Activated T-helper 1 cell treated with anti-CD3 and anti-CD28 coated beads, Interleukin-2, amount 50 U/mL, for 16 hours (primary cell): Measurements from ENCODE around the gene SYTL3.
"Not testable (repeated sequence)": the region's sequence is repeated elsewhere in the genome, so short reads cannot be mapped to it uniquely, and the experiment has no call there.

Experiments
- DNase-seq, 2 donors: peaks; one replicate each; pipeline ENCODE4 v3.0.0-alpha.2; 2020; ENCODE audit warnings: low read depth in 1 of 2, low spot score in 1 of 2

Gene SYTL3

DNA sequence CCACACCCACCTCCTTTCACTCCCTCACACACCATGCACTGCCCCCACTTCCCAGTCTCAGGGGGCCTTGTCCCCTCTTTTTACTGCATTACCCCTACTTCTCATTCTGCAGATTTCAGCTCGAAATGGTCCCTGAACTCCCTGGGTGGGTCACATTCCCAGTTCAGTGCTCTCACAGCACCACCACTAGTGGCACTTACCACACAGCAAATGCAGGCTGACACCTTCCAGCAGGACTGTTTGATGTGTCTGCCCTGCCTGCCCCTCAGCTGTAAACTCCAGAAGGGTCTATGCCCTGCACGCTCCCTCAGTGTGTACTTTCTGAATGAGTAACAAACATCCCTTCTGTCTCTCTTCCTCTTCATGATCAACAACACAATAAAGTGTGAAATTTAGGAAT lies 9.3 kb upstream of the SYTL3 start:
- DNase-seq: no peak

DNA sequence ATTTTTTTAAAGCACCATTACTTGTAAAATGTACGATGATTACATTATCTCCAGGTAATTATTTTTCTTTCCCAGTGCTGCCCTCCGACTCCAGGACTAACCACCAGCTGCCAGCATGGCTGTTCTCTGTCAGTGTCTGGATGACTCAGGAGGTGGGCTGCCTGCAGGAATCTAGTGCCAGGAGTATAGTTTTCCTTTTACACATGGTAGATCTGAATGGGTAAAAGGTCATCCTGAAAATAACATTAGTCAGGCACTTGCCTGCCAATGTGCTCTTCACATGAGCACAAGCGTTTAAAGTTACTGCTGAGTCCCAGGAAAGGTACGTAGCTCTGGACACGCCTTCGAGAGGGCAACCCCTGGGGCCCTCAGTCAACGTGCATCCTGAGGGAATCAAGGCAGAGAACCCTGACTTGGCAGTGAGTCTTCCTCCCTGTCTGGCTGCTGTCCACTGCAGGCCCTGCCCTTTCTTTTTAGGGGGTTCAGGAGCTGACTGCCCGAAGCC lies 7.7 kb upstream of the SYTL3 start:
- DNase-seq: no peak

DNA sequence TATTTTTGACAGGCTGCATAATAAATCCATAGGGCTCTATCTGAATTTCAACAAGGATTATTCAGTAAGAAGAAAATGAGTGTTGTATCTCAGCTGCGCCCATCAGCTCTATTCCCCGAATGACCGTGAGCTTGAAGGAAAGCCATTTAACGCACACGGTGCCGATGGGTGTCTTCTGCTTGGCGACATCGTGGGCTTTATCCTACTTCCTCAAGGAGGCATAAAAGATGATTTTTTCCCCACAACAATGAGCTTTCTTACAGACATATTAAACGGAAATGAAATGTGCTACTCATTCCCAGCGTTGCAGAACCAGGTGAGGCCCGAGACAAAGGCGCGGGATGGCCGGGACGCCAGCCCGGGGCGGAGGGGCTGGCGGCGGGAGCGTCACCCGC lies 6.0 kb upstream of the SYTL3 start:
- DNase-seq: no peak

DNA sequence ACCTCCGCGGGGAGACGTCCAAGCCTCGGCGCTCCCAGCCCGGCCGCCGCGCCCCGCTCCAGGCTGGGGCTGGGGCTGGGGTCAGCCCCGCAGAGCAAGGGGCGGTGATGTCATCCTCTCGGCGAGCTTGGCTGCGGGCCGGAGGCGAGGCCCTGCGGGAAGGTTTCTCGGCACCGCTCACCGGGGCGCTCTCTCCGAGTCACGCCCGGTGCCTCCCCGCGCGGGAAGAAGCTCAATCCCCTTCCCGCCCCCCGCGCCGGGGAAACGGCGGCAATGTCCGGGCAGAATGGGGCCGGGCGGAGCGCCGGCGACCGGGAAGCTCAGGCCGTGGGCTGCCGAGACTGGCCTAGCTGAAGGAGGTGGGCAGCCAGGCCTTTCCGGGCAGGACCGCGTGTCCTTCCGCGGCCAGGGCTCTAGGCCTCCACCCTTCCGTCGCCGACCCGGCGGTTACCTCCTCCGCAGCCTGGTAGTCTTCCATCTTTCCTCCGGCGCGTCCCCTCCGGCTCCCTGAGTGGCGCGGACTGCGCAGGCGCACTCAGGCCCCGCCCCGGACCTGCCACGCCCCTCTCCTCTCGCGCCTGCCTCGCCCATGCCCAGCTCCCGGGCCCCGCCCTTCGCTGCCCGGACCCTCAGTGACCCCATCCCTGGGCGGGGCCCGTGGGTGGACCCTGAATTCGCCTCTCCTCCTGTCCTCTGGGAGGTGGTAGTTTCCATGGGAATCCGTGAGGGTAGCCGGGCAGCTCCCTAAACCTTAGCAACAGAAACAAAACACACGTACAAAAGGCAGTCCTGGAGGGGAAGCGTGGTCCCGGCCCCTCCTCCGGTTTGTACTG lies 5.4 kb upstream of the SYTL3 start, which contains the start of gene DYNLT1:
Gene DYNLT1 (minus strand): TSS at position 513 of the 833 bp plus-strand sequence. CDS start 35 bp downstream, at position 478.
- DNase-seq: peak; percentile 69 to 85

DNA sequence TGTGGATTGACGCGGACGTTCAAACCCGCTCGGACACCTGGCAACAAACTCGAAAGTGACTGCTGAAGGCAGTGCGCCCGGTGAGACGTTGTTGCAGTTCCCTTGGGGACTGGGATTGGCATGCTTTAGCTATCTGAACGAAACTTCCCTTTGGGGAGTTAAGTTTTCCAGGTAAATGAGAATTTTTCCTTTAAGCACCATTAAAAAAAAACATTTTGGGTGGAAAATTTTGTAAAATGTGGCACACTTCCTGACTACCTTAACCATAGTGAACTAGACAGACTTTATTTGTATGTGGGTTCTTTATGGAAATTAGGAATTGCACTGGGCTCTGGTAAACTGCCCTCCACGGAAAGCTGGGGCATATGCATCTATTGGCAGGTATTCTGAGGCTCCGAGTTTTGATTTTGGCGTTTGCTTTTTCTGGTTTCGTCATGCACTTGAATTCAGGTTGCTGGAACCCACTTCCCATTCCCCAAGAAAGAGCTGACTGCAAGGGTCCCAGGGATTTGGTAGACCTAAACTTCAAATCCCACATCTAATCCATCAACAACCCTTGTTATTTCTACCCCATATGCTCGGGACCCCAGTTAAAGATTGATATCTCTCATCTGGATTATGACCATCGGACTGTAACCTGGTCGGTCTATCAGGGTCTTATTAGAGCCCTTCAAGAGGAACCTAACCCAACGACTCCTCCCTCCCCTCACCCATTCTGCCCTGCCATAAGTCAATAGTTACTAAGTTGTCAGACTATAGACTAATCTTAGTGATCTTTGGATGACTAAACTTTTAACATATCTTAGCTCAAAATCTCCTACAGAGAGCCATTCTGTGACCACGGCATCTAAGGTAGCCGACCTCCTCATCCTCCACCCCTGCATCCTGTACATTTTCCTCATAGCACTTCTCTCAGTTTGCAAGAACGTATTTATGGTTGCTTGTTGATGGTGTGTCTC lies 4.5 kb upstream of the SYTL3 start:
- DNase-seq: no peak

DNA sequence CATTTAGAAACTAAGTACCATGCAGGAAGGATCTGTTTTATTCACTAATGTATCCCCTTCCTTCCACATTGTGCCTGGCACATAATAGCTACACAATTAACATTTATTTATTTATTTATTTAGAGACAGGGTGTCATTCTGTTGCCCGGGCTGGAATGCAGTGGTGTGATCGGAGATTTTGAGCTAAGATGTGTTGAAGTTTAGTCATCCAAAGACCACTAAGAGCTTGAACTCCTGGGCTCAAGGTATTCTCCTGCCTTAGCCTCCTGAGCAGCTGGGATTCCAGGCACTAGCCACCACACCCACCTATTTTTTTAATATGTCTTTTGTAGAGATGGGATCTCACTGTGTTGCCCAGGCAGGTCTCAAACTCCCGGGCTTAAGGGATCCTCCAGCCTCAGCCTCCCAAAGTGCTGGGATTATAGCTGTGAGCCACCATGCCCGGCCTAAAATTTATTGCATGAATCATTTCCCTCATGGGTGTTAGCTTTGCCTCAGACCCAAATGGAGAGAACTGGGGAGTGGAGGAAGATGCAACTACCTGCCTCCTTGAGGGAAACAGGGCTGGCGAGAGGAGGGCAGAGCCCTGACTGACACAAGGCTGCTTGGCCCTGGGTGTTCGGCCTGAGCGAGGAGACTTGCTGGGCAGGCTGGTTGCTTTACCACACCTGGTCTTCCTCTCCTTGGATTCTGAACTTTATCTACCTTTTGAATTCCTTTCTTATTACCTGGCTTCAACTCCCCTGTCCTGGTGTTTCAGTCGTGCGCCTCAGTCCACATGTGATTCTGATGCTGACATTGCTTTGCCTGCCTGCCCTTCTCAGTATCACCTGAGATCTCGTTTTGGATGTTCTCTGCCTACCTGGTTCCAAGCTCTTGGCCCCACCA lies 3.6 kb upstream of the SYTL3 start:
- DNase-seq: no peak

DNA sequence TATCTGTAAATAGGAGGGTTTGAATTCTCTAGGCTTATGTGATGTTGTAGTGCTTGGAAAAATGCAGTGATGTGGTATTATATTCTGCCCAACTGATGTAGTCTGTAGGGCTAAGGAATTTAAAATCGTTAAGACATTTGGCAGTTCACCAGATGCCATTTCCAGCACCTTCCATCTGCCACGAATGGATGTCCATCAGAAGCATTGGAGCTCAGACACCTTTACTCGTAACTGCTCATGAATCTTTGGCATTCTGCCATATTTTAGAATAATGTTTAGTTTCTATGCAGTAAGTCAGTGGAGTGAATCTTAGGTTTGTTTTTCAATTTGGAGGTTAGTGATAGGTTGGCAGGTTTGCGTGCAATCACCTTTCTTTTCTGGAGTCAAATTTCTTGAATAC lies 2.4 kb upstream of the SYTL3 start:
- DNase-seq: no peak

DNA sequence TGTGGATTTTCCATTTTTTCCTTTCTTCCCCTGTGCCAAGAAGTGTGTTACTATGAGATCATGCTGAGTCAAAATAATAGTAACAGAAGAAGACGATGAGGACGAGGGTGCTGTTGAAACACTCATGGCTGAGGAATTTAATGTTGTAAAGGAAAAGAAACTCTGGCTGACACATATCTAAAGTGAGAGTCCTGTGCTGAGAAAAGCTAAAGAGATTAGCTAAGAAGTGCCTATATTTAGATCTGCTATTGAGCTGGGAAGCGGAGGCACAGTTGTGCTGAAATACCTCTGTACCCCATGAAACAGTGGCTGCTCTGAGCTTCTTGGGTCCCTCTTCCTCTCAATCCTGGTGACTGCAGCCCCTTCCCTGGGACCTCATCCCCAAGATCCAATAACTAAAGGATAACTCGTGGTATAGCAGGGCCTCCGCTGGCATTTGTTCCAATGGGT lies 1.1 kb upstream of the SYTL3 start:
- DNase-seq: no peak

DNA sequence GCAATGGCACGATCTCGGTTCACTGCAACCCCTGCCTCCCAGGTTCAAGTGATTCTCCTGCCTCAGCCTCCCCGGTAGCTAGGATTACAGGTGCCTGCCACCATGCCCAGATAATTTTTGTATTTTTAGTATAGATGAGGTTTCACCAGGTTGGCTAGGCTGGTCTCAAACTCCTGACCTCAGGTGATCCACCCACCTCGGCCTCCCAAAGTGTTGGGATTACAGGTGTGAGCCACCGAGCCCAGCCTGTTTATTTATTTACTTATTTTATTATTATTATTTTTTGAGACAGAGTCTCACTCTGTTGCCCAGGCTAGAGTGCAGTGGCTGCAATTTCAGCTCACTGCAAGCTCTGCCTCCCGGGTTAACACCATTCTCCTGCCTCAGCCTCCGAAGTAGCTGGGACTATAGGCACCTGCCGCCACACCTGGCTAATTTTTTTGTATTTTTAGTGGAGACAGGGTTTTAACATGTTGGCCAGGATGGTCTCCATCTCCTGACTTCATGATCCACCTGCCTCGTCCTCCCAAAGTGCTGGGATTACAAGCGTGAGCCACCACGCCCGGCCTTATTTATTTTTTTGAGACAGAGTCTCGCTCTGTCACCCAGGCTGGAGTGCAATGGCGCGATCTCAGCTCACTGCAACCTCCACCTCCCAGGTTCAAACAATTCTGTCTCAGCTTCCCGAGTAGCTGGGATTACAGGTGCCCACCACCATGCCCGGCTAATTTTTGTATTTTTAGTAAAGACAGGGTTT lies 2.3 kb downstream of the SYTL3 start:
- DNase-seq: not testable (repeated sequence)

DNA sequence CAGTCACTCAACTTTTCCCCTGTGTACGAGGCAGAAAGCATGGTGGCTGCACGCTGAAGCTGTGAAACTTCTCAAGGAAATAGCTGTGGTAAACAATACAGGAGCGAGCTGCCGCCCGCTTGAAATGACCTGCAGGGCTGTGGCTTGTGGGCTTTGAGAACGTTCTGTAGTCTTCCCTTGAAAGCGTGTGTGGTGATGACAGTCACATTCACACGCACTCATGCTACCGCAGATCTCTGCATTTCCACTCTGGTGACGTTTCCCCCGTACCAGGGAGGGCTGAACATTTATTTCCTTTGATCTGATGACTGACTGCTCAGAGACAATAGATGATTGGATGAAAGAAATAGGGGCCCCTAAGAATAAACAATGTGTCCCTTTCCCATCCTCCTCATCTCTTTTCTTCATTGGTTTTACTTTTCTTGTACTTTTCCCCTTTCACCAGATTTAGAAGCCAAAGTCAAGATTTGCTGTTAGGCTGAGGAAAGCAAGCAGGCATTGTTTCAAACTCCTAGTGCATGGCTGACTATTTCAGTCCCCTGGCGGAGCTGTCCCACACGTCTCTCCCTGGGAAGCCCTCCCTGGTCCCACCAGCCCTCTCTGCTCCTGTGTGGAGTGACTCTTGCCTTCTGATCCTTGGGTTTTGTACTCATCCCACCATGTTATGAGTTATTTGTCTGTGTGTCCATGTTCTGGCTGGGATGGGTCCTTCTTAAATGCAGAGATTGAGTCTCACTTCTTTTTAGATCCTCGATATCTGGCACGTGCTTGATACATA lies 3.9 kb downstream of the SYTL3 start:
- DNase-seq: peak; percentile 66 to 78

DNA sequence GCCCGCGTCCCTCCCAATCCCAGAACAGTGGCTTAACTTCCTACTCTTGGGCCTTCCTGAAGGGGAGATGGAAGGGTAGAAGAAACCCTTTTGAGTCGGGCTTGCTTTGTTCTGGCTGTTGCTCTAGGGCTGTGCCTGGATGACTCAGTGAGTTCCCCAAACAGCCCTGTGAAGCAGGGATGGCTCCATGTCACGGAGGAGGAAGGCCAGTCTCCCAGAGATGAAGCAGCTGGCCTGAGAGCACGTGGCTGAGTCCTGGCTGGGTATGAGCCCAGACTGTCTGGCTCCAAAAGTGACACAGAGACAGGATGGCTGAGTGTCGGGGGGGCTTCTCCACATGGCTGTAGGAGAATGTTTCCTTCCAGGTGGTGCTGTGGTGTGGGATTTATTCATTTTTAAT lies 4.6 kb downstream of the SYTL3 start:
- no peak for DNase-seq

DNA sequence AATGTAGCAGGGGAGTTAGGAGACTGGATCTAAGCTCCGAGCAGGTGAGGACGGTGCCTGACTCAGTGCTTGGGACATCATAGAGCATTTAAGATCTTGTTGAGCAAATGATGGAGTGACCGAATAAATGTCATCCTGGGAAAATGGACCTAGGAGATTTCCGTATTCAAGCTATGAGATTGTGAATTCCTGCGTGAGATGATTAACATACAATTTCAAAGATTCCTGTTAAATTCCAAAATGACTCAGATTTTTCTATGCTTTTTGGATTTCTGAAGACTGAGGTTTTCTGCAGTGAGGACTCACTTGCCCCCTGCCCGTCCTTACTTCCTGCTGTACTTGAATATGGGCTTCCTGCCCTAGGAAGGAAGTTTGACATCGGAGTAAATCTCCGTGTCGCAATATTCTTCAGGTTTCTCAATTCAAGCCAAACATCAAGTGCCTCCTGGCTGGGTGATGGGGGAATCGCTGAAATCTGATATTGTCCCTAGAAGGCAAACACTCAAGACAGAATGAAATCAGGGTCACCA lies 5.2 kb downstream of the SYTL3 start:
- no peak for DNase-seq

DNA sequence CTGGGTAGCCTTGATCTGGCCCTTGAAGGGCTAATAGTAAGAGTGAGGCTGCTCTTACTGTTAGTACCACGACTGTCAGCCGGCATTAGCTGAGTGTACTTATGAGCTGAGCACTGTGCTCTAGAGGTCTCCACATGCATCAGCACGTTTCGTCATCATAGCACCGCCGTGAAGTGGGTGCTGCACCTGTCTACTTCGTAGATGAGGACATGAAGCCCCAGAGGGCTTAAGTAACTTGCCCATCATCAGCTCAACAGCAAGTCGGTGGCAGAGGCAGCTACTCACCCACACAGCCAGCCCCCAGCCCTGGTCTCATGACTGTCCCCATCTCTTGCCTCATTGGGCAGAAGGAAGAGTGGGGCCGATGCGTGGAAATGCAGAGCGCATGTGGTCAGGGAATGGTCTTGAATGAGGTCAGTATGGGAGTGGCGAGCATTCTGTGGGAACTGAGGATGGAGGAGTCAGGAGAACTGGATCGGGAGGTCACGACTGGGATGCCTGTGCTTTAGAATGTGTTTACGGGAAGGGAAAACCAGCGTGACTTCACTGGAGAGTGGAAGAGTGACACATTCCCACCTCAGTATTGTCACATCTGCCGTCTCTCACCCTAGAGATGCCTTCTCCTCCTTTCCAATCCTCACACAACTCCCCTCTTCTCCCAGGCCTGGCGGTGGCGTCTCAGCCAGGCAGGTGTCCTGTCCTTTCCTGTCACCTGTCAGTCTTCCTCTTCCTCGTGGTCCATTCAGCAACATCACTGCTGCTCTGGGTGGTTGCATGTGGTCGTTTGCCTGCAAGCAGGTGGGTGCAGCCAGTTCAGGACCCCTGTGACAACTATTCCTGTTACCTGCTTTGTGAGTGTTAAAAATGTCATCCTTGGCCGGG lies 6.0 kb downstream of the SYTL3 start:
- no peak for DNase-seq

DNA sequence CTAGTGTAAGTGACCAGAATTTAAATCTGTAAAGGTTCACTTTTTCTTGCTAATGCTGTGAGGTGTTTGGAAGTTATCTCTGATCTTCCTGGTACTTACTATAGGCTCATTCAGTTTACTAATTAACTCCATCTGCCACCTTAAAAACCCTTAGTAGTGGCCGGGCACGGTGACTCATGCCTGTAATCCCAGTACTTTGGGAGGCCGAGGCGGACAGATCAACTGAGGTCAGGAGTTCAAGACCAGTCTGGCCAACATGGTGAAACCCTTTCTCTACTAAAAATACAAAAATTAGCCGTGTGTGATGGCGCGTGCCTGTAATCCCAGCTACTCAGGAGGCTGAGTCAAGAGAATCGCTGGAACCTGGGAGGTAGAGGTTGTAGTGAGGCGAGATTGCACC lies 7.1 kb downstream of the SYTL3 start:
- not testable (repeated sequence) for DNase-seq

DNA sequence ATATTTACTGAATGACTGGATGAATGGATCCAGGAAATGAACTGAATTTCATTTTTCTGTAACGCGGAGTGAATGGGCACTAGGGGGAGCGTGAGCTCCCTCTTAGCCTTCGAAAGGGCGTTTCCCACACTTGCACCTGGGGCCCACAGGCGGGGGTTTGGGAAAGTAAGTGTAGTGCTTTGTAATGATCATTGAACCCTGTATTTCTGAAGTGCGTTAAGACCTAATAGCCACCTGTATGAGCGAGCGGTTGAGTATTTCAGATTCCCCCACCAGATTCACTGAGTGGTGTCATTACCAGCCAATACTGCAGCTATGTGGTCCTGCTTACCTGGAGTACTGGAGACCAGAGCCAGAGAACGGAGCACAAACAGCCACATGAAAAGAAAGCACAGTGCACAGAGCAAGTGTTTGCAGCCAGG lies 10.5 kb downstream of the SYTL3 start:
- DNase-seq: no peak

DNA sequence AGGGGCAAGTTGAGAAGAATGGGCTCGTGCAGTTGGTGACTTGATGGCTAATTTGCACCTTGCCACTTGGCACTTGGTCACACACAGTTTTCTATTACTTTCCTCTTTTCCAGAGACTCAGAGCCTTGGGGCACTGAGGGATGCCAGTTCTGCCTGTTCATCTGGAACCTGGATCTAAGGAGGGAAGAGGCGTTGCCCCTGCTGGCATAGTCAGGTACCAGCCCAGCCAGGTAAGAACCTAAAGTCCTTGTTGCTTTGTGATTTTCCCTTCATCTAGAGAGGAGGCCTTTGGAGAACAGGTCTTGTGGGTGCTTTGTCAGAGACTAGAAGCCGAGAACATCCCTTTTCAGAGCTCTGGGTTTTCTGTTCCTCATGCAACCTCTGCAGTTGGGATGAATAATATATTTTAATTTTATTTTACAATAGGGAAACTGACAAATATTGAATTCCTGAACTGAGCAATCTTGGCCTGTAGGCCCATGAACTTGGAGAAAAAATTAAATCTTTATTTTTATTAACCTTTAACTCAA lies 11.4 kb downstream of the SYTL3 start:
- no peak for DNase-seq

DNA sequence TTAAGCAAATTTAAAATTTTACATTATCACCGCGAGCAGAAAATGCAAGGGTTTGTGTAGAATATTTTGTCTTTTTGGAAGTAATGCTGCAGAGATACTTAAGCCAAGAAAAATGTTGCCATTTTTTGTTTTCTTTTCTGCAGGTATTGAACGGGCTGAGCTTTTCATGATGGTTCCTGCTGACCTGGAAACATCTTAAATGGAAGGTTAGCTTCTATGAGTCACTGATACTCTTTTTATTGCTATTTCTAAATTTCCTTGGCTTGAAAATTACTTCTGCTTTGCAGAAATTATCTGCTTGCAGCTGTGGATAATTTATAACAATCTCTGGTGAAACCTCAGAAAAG lies 12.7 kb downstream of the SYTL3 start:
- DNase-seq: no peak
